Activated naive CD8-positive, alpha-beta T cell treated with anti-CD3 and anti-CD28 coated beads, Interleukin-2, amount 10 ng/mL, durations not matched to agents 7 days and 5 days (primary cell): ENCODE measurements around the gene NHERF2. TPM values are rescaled to one million over a fixed set of nuclear protein-coding genes. Genes with fewer than 3 reads are reported as not detected.
A peak's percentile ranks its signal among the peaks of the same experiment; 100 is the strongest.

Source experiments
- ATAC-seq: fragments of 150-1000 bp; cut with Tn5 transposase; one replicate; pipeline ENCODE4 v1.10.0; 2021; ENCODE audit warnings: low read depth, moderate library complexity
- POLR2A ChIA-PET: fragments of 350-600 bp; sonication (Branson Sonifier 250); formaldehyde crosslinking; loops from one replicate; lab custom pipeline; 2021; ENCODE audit warnings: antibody characterized with exemption; lab: Charles Lee
- DNase-seq: peaks from one replicate; pipeline ENCODE4 v3.0.0; 2021
- H3K27ac Mint-ChIP-seq: one replicate; pipeline ENCODE4 v1.8.0; 2022; ENCODE audit warnings: mild to moderate bottlenecking, mixed read lengths
- H3K27me3 Mint-ChIP-seq: one replicate; pipeline ENCODE4 v1.8.0; 2022; ENCODE audit warnings: mild to moderate bottlenecking, moderate library complexity, mixed read lengths
- H3K36me3 Mint-ChIP-seq: one replicate; pipeline ENCODE4 v1.8.0; 2021; ENCODE audit warnings: mild to moderate bottlenecking, mixed read lengths
- H3K4me1 Mint-ChIP-seq: one replicate; pipeline ENCODE4 v1.8.0; 2021; ENCODE audit warnings: mixed read lengths
- H3K4me3 Mint-ChIP-seq: one replicate; pipeline ENCODE4 v1.8.0; 2022; ENCODE audit warnings: mild to moderate bottlenecking, moderate library complexity, mixed read lengths
- H3K9me3 Mint-ChIP-seq: one replicate; pipeline ENCODE4 v1.8.0; 2021; ENCODE audit warnings: mixed read lengths
- total RNA-seq, 2 experiments: library from RNA; stranded (reverse); gene quantifications; one replicate each; pipeline ENCODE4 v1.2.3, GENCODE V29; 2021

Gene NHERF2
- total RNA-seq, 2 experiments from 2014 or later, result 4.2 to 4.3 TPM

DNA sequence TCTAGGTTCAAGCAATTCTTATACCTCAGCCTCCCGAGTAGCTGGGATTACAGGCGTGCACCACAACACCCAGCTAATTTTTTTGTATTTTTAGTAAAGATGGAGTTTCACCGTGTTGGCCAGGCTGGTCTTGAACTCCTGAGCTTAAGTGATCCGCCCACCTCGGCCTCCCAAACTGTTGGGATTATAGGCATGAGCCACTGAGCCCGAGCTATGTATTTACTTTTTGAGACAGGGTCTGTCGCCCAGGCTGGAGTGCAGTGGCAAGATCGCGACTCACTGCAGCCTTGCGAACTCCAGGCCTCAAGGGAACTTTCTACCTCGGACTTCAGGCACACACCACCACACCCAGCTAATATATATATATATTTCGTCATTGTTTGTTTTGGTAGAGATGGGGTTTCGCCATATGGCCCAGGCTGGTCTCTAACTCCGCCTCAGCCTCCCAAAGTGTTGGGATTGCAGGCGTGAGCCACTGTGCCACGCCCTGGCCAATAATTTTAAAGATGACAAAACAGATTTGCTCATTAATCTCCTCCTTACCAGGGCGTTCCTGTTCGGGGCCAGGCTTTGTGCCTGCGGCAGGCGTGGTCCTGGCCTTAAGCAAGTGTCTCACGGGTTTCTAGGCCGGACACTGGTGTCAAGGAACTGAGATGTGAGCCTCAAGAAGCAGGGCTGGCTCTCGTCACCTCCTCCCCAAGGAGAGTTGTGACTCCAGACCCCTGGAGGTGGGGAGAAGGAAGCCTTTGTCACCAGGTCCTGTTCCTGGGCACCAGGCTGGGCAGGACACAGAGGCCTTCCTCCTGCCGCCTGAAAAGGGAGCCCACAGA, 11.4 kb upstream of the NHERF2 start:
- no peaks in the 10 kb centered on the region for H3K36me3 Mint-ChIP-seq
- no peak for ATAC-seq
- no peak for DNase-seq
- H3K27me3 Mint-ChIP-seq, result peaks cover 12% of the 10 kb centered on the region
- POLR2A ChIA-PET, result no interaction called here
- H3K4me1 Mint-ChIP-seq, result peaks cover 2% of the 10 kb centered on the region
- H3K9me3 Mint-ChIP-seq, result no peaks in the 10 kb centered on the region
- no peak overlapping the region for H3K27ac Mint-ChIP-seq
- no peak overlapping the region for H3K4me3 Mint-ChIP-seq

GRCh38 chr16:2015947-2016208, 10.8 kb upstream of the NHERF2 start:
- no peak overlapping the region for H3K27ac Mint-ChIP-seq
- H3K9me3 Mint-ChIP-seq, result no peaks in the 10 kb centered on the region
- POLR2A ChIA-PET, result interaction anchor here (1.4 kb wide), 1 partner anchor 139 kb away, joined by 6 read pairs; no protein-coding TSS in a partner anchor

GRCh38 chr16:2016407-2016922, 10.2 kb upstream of the NHERF2 start:
- H3K4me3 Mint-ChIP-seq, result no peak overlapping the region
- no peaks in the 10 kb centered on the region for H3K9me3 Mint-ChIP-seq
- ATAC-seq (no peak), DNase-seq (no peak)
- peaks cover 23% of the 10 kb centered on the region for H3K27me3 Mint-ChIP-seq
- POLR2A ChIA-PET, result interaction anchor here (1.4 kb wide), 1 partner anchor 138 kb away, joined by 6 read pairs; no protein-coding TSS in a partner anchor
- no peak overlapping the region for H3K27ac Mint-ChIP-seq
- no peaks in the 10 kb centered on the region for H3K36me3 Mint-ChIP-seq
- peaks cover 1% of the 10 kb centered on the region for H3K4me1 Mint-ChIP-seq

More at GRCh38 chr16:2015947-2016208, 10.8 kb upstream of the NHERF2 start:
- Mint-ChIP-seq H3K36me3 (no peaks in the 10 kb centered on the region), H3K27me3 (peaks cover 18% of the 10 kb centered on the region), H3K4me3 (no peak overlapping the region), H3K4me1 (peaks cover 1% of the 10 kb centered on the region)
- no peak for DNase-seq
- ATAC-seq, result no peak

DNA sequence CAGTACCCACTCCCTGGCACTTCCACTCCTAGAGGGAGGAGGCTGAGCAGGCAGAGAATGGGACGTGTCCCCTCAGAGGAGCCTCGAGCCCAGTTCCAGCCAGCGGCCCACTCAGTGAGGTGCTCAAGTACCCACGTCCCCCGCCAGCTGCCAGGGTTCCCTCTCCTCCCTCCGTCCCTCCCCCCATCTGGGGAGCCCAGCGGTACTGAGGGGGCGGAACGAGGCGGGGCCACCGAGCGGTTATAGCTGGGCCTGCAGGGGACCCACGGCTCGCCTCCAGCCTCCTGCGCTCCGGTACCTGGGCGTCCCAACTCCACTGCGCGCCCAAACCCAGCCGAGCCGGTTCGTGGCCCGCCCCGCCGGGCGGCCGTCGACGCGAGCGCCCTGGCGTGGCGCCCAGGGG, 7.2 kb upstream of the NHERF2 start, which contains the start of gene NPW:
NPW (plus strand) TSS at position 268 of the 403 bp plus-strand sequence.
- H3K4me3 Mint-ChIP-seq, result peak within 1 kb of the TSS; percentile 50
- POLR2A ChIA-PET, result interaction anchor here (0.6 to 2.3 kb wide), 3 partner anchors 55 to 136 kb away, joined by 3 to 15 read pairs (median 6); partner anchors contain the start of genes RPS2 and TRAF7
- DNase-seq (no peak), ATAC-seq (peak; percentile 15)
- H3K27me3 Mint-ChIP-seq, result peaks cover 34% of the 10 kb centered on the region
- H3K4me1 Mint-ChIP-seq, result peaks cover 13% of the 10 kb centered on the region
- H3K36me3 Mint-ChIP-seq, result no peaks in the 10 kb centered on the region
- H3K27ac Mint-ChIP-seq, result no peak within 1 kb of the TSS
- no peaks in the 10 kb centered on the region for H3K9me3 Mint-ChIP-seq

- POLR2A ChIA-PET, result interaction anchor here (1.5 to 2.3 kb wide), 2 partner anchors 55 to 135 kb away, joined by 6 to 15 read pairs; partner anchors contain the start of genes RPS2 and TRAF7
- H3K27me3 Mint-ChIP-seq, result peaks cover 37% of the 10 kb centered on the region
- peak overlapping the region; percentile 50 for H3K4me3 Mint-ChIP-seq
- H3K4me1 Mint-ChIP-seq, result peaks cover 13% of the 10 kb centered on the region
- ATAC-seq (no peak), DNase-seq (no peak)
- H3K27ac Mint-ChIP-seq, result no peak overlapping the region
- no peaks in the 10 kb centered on the region for H3K9me3 Mint-ChIP-seq
- H3K36me3 Mint-ChIP-seq, result no peaks in the 10 kb centered on the region
These were observed 6.5 kb upstream of the NHERF2 start for GRCh38 chr16:2019921-2020831.

DNA sequence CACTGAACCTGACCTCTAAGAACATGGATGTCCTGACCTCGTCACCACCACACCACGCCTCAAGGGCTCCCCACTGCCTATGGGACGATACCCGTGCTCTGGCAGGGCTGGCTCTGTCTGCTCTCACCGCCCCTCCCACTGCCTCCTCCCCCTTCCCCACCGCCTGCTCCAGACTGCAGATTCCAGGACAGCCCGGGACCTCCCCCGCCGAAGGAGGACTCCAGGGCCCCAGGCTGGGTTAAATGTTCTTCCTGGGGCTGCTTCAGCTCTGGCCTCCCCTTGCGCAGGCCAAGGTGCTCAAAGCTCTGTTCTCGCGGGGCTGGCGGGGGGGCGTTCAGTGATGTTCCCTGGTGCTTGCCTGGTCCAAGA, 4.0 kb upstream of the NHERF2 start:
- H3K27ac Mint-ChIP-seq, result no peak overlapping the region
- peak; percentile 20 for ATAC-seq

GRCh38 chr16:2023092-2024031, 3.3 kb upstream of the NHERF2 start:
- peak; percentile 62 for ATAC-seq
- Mint-ChIP-seq H3K36me3 (no peaks in the 10 kb centered on the region), H3K4me1 (peaks cover 16% of the 10 kb centered on the region), H3K27ac (peak overlapping the region; percentile 78), H3K4me3 (peak overlapping the region; percentile 80), H3K27me3 (peaks cover 36% of the 10 kb centered on the region), H3K9me3 (no peaks in the 10 kb centered on the region)
- peak; percentile 99 for DNase-seq
- POLR2A ChIA-PET, result interaction anchor here (0.6 to 3.0 kb wide), 6 partner anchors 24 to 132 kb away, joined by 3 to 19 read pairs (median 6); partner anchors contain the start of genes NTHL1, PKD1, TRAF7 and TSC2

More for the DNA sequence above, 4.0 kb upstream of the NHERF2 start:
- POLR2A ChIA-PET, result interaction anchor here (0.6 to 2.0 kb wide), 5 partner anchors 11 to 132 kb away, joined by 3 to 19 read pairs (median 5); partner anchors contain the start of genes PKD1 and TRAF7
- Mint-ChIP-seq H3K4me3 (peak overlapping the region; percentile 80), H3K4me1 (peaks cover 16% of the 10 kb centered on the region), H3K27me3 (peaks cover 41% of the 10 kb centered on the region), H3K36me3 (no peaks in the 10 kb centered on the region), H3K9me3 (no peaks in the 10 kb centered on the region)
- no peak for DNase-seq

DNA sequence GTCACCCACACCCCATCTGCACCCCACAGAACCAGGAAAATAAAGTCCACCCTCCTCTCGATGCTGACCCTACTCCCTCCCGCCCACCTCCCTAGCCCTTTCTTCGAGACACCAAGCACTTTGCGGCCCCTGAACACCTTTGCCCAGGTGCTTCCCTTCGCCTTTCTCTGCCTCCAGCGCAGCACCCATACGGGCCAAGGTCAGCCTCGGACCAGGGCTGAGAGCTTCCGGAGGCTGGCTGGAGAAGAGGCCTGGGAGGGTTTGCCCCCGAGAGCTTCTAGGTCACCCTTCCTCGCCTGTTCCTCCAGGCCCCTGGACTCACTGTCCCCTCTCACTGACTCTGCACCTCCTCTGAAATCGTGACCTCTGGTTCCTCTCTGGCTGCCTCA, 2.7 kb upstream of the NHERF2 start:
- DNase-seq, result no peak
- Mint-ChIP-seq H3K9me3 (no peaks in the 10 kb centered on the region), H3K4me3 (no peak overlapping the region), H3K27me3 (peaks cover 36% of the 10 kb centered on the region), H3K36me3 (no peaks in the 10 kb centered on the region), H3K27ac (peak overlapping the region; percentile 47), H3K4me1 (peaks cover 16% of the 10 kb centered on the region)
- ATAC-seq, result no peak
- POLR2A ChIA-PET, result interaction anchor here (0.6 to 3.0 kb wide), 4 partner anchors 9 to 131 kb away, joined by 3 to 13 read pairs (median 5); partner anchors contain the start of genes NTHL1, TRAF7 and TSC2

DNA sequence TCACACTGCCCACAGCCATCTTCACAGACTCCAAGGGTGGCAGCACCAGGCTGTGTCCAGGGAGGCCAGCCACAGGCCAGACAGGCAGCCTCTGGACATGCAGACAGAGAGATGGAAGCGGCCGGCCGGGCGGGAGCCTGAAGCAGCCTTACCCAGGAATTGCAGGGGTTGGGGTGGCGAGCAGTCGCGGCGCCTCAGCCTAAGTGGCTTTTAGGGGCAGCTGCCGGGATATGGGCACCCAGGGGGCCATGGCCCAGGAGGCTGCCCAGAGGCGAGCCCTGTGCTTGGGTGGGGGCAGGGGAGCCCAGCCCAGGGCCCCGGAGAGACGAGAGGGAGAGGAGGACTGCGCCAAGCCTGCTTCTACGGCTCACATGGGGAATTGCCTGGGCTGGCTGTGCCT, 1.5 kb upstream of the NHERF2 start:
- Mint-ChIP-seq H3K4me1 (peaks cover 16% of the 10 kb centered on the region), H3K9me3 (no peaks in the 10 kb centered on the region), H3K27ac (no peak overlapping the region), H3K27me3 (peaks cover 34% of the 10 kb centered on the region), H3K36me3 (no peaks in the 10 kb centered on the region), H3K4me3 (peak overlapping the region; percentile 45)
- POLR2A ChIA-PET, result interaction anchor here (3.0 kb wide), 1 partner anchor 130 kb away, joined by 13 read pairs; the partner anchor contains the start of gene TRAF7
- no peak for ATAC-seq
- no peak for DNase-seq

GRCh38 chr16:2025878-2026460, 733 bp upstream of the NHERF2 start:
- peaks cover 15% of the 10 kb centered on the region for H3K4me1 Mint-ChIP-seq
- POLR2A ChIA-PET, result interaction anchor here (1.3 to 3.0 kb wide), 2 partner anchors 17 to 129 kb away, joined by 3 to 13 read pairs; partner anchors contain the start of genes TRAF7 and ZNF598
- peaks cover 27% of the 10 kb centered on the region for H3K27me3 Mint-ChIP-seq
- no peaks in the 10 kb centered on the region for H3K36me3 Mint-ChIP-seq
- ATAC-seq, result no peak
- DNase-seq, result no peak
- H3K4me3 Mint-ChIP-seq, result peak overlapping the region; percentile 45
- no peak overlapping the region for H3K27ac Mint-ChIP-seq
- H3K9me3 Mint-ChIP-seq, result no peaks in the 10 kb centered on the region
